HCT116 (cell line): ENCODE results near the gene ACKR4. TPM values are rescaled to one million over a fixed set of nuclear protein-coding genes. Genes with fewer than 3 reads are reported as not detected.
"Not testable (repeated sequence)": the region's sequence is repeated elsewhere in the genome, so short reads cannot be mapped to it uniquely, and the experiment has no call there.

Experiments
- ATAC-seq: fragments of 200-7000 bp; cut with Tn5 transposase; 2 replicates; pipeline ENCODE4 v1.9.1; 2020; ENCODE audit warnings: mild to moderate bottlenecking, moderate library complexity
- BruUV-seq: library from RNA; stranded (reverse); fragments of 400-500 nt; replicated peaks from 2 replicates; lab custom pipeline; 2021; lab: Mats Ljungman, UMichigan
- CTCF ChIA-PET: fragments of 300-600 bp; sonication (Branson Sonifier 250); formaldehyde crosslinking; loops from one replicate; lab custom pipeline; 2021; ENCODE audit warnings: antibody characterized with exemption; lab: Charles Lee
- POLR2A ChIA-PET: fragments of 300-600, 350-600 bp; sonication (Branson Sonifier 250); formaldehyde crosslinking; loops from one replicate; lab custom pipeline; 2021; ENCODE audit warnings: antibody characterized with exemption; lab: Charles Lee
- RAD21 ChIA-PET, 2 experiments: fragments of 300-600 bp; sonication (Branson Sonifier 250); formaldehyde crosslinking; loops; one replicate each; lab custom pipeline; 2023; ENCODE audit warnings: low total read pairs in 2 of 2; ENCODE audit not compliant: uncharacterized antibody in 2 of 2, unreplicated experiment in 2 of 2, low non-redundant PET in 1 of 2; lab: Charles Lee
- DNase-seq: peaks from one replicate; pipeline ENCODE4 v3.0.0-alpha.2; 2010; ENCODE audit warnings: low read depth, low spot score
- H2AFZ ChIP-seq: fragments of 200-600 bp; shearing (Covaris generic), sonication (generic); 2 replicates; pipeline ENCODE4 v1.6.1; 2017; ENCODE audit warnings: low read depth, mixed run types, mixed read lengths, antibody characterized with exemption, low read length; ENCODE audit not compliant: poor library complexity, severe bottlenecking
- H3K27ac ChIP-seq: 2 replicates; pipeline ENCODE4 v1.5.1; 2012; ENCODE audit warnings: low read depth, low read length
- H3K27me3 ChIP-seq: fragments of 200-600 bp; sonication (generic); 2 replicates; pipeline ENCODE4 v1.6.1; 2016; ENCODE audit warnings: mixed run types, low read length, mixed read lengths; ENCODE audit not compliant: insufficient read depth
- H3K36me3 ChIP-seq, 2 experiments: fragments of 200-500 bp in 1 of 2; fragments of 200-600 bp in 1 of 2; sonication (Bioruptor generic) in 1 of 2; sonication (generic) in 1 of 2; 2 replicates each; pipeline versions ENCODE4 v1.5.1 to v1.6.1; 2014 to 2016; ENCODE audit warnings: low read length in 2 of 2, inconsistent platforms in 1 of 2, mixed read lengths in 1 of 2, mixed run types in 1 of 2; ENCODE audit not compliant: insufficient read depth in 2 of 2, control insufficient read depth in 1 of 2
- H3K4me1 ChIP-seq, 2 experiments: fragments of 200-600 bp in 1 of 2; sonication (generic) in 1 of 2; 2 replicates each; pipeline versions ENCODE4 v1.5.1 to v1.6.1; 2012 to 2017; ENCODE audit warnings: low read length in 2 of 2, inconsistent platforms in 1 of 2, mild to moderate bottlenecking in 1 of 2, mixed read lengths in 1 of 2, mixed run types in 1 of 2, moderate library complexity in 1 of 2; ENCODE audit not compliant: insufficient read depth in 2 of 2, control insufficient read depth in 1 of 2
- H3K4me2 ChIP-seq: fragments of 200-600 bp; sonication (generic); 2 replicates; pipeline ENCODE4 v1.6.1; 2017; ENCODE audit warnings: mixed run types, low read length, mixed read lengths
- H3K4me3 ChIP-seq, 2 experiments: fragments of 200-600 bp in 1 of 2; sonication (generic) in 1 of 2; replicated peaks in 1 of 2; 2 replicates each; pipeline ENCODE4 v1.5.1; 2011 to 2016; ENCODE audit warnings: low read length in 2 of 2, control low read depth in 1 of 2, low read depth in 1 of 2, mild to moderate bottlenecking in 1 of 2, mixed read lengths in 1 of 2, mixed run types in 1 of 2
- H3K79me2 ChIP-seq: fragments of 200-600 bp; sonication (generic); 2 replicates; pipeline ENCODE4 v1.6.1; 2017; ENCODE audit warnings: mild to moderate bottlenecking, mixed run types, low read length, moderate library complexity, mixed read lengths; ENCODE audit not compliant: insufficient read depth
- H3K9ac ChIP-seq: fragments of 200-600 bp; sonication (generic); 2 replicates; pipeline ENCODE4 v1.6.1; 2016; ENCODE audit warnings: low read length, mixed read lengths
- H3K9me2 ChIP-seq: fragments of 200-600 bp; sonication (generic), shearing (Covaris generic); 2 replicates; pipeline ENCODE4 v1.6.1; 2017; ENCODE audit warnings: mixed run types, mild to moderate bottlenecking, moderate library complexity; ENCODE audit not compliant: insufficient read depth
- H3K9me3 ChIP-seq, 2 experiments: fragments of 200-500 bp in 1 of 2; fragments of 200-600 bp in 1 of 2; sonication (Bioruptor generic) in 1 of 2; sonication (generic) in 1 of 2; 2 replicates each; pipeline ENCODE4 v1.6.1; 2014 to 2017; ENCODE audit warnings: low read length in 2 of 2, mixed read lengths in 2 of 2, inconsistent platforms in 1 of 2, low read depth in 1 of 2, mild to moderate bottlenecking in 1 of 2, mixed run types in 1 of 2, moderate library complexity in 1 of 2; ENCODE audit not compliant: control insufficient read depth in 1 of 2, insufficient read depth in 1 of 2
- H4K20me1 ChIP-seq: fragments of 200-600 bp; sonication (generic), shearing (Covaris generic); 2 replicates; pipeline ENCODE4 v1.6.1; 2017; ENCODE audit warnings: mixed run types, mild to moderate bottlenecking, moderate library complexity; ENCODE audit not compliant: insufficient read depth
- CBX3 ChIP-seq: IDR thresholded peaks from 2 replicates; pipeline ENCODE4 v1.6.1; 2012; ENCODE audit warnings: low read depth
- EGR1 ChIP-seq: IDR thresholded peaks from 2 replicates; pipeline ENCODE4 v1.6.1; 2012; ENCODE audit warnings: low read depth
- ELF1 ChIP-seq: IDR thresholded peaks from 2 replicates; pipeline ENCODE4 v1.6.1; 2012; ENCODE audit warnings: low read depth, borderline replicate concordance
- EZH2 ChIP-seq: fragments of 200-600 bp; sonication (generic); IDR thresholded peaks from 2 replicates; pipeline ENCODE4 v1.6.1; 2017; ENCODE audit warnings: antibody characterized with exemption, mixed run types
- EZH2phosphoT487 ChIP-seq: fragments of 200-600 bp; IDR thresholded peaks from 2 replicates; pipeline ENCODE4 v1.6.1; 2018; ENCODE audit warnings: antibody characterized with exemption, borderline replicate concordance
- FOSL1 ChIP-seq: IDR thresholded peaks from 2 replicates; pipeline ENCODE4 v1.6.1; 2012; ENCODE audit warnings: low read depth
- JUND ChIP-seq: IDR thresholded peaks from 2 replicates; pipeline ENCODE4 v1.6.1; 2012
- MAX ChIP-seq: IDR thresholded peaks from 2 replicates; pipeline ENCODE4 v1.6.1; 2012
- POLR2A ChIP-seq: IDR thresholded peaks from 2 replicates; pipeline ENCODE4 v1.7.0; 2011; ENCODE audit warnings: borderline replicate concordance; ENCODE audit not compliant: insufficient read depth, insufficient read length; ENCODE audit errors: extremely low read depth
- POLR2AphosphoS5 ChIP-seq: IDR thresholded peaks from 2 replicates; pipeline ENCODE4 v1.6.1; 2011; ENCODE audit warnings: mild to moderate bottlenecking, low read depth, low read length, moderate library complexity
- RAD21 ChIP-seq: IDR thresholded peaks from 2 replicates; pipeline ENCODE4 v1.6.1; 2012; ENCODE audit warnings: low read depth, mild to moderate bottlenecking
- REST ChIP-seq: IDR thresholded peaks from 2 replicates; pipeline ENCODE4 v1.6.1; 2012; ENCODE audit warnings: low read depth
- SIN3A ChIP-seq: IDR thresholded peaks from 2 replicates; pipeline ENCODE4 v1.6.1; 2012; ENCODE audit warnings: low read depth
- SP1 ChIP-seq: IDR thresholded peaks from 2 replicates; pipeline ENCODE4 v1.6.1; 2012; ENCODE audit warnings: low read depth
- SRF ChIP-seq: IDR thresholded peaks from 2 replicates; pipeline ENCODE4 v1.6.1; 2012; ENCODE audit warnings: low read depth
- YY1 ChIP-seq: IDR thresholded peaks from 2 replicates; pipeline ENCODE4 v1.6.1; 2011; ENCODE audit warnings: low read length, low read depth, moderate library complexity, mild to moderate bottlenecking; ENCODE audit not compliant: insufficient replicate concordance; ENCODE audit errors: extremely low read depth
- ZNF274 ChIP-seq: fragments of 200-500 bp; sonication (Bioruptor generic); IDR thresholded peaks from 2 replicates; pipeline ENCODE4 v1.6.1; 2014; ENCODE audit warnings: mild to moderate bottlenecking, low read depth, low read length, inconsistent platforms
- intact Hi-C: fragments of 100-400 bp; cut with micrococcal nuclease; formaldehyde crosslinking; loops from 2 replicates; pipeline ENCODE4 v1.10.0; 2022
- total RNA-seq: library from RNA; stranded (reverse); gene quantifications from one replicate; pipeline ENCODE4 v1.2.1, GENCODE V29; 2021; ENCODE audit not compliant: unreplicated experiment

The ACKR4 gene
- total RNA-seq, 1 experiment from 2014 or later: 0.12 TPM

DNA sequence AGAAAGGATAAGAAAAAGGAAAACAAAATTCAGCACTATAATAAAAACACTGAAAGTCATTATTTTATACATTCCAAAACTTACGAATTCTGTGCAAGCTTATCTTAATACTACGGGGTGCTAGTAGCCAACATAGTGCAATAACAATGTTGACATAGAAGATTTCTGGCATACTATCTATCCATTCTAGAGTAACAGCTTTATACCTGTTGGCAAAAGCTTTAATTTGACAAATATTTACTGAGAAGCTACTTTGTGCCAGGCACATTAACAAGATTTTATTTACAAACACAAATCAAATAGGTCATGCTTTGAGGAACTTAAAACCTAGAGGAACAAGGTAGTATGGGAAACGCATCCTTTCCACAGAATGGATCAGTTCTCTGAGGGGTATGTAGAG is 1.1 kb downstream of the ACKR4 start:
- Histone ChIP-seq H3K9me2 (no peaks in the 10 kb centered on the region), H3K27me3 (no peaks in the 10 kb centered on the region), H3K27ac (no peak overlapping the region), H3K9me3 (no peaks in the 10 kb centered on the region), H3K9ac (no peak overlapping the region), H2AFZ (no peak overlapping the region), H3K4me2 (no peak overlapping the region), H4K20me1 (no peaks in the 10 kb centered on the region), H3K4me1 (no peaks in the 10 kb centered on the region), H3K79me2 (no peaks in the 10 kb centered on the region), H3K36me3 (no peaks in the 10 kb centered on the region), H3K4me3 (no peak overlapping the region)
- DNase-seq: no peak
- TF ChIP-seq RAD21 (no peak), MAX (no peak), POLR2A (no peak), SIN3A (no peak), REST (no peak), EGR1 (no peak), YY1 (no peak), ZNF274 (no peak), SRF (no peak), CBX3 (no peak), EZH2 (no peak), EZH2phosphoT487 (no peak), FOSL1 (no peak), SP1 (no peak), JUND (no peak), POLR2AphosphoS5 (no peak), ELF1 (no peak)
- intact Hi-C loops: no loop called here
- RAD21 ChIA-PET: no interaction called here
- no TSS peak for BruUV-seq
- no peak for ATAC-seq
- CTCF ChIA-PET: no interaction called here
- POLR2A ChIA-PET: no interaction called here

- CTCF ChIA-PET, H3K9me3 ChIP-seq, ATAC-seq, H2AFZ ChIP-seq, DNase-seq, H3K79me2 ChIP-seq, H3K9ac ChIP-seq, H3K9me2 ChIP-seq, H3K4me3 ChIP-seq, H3K36me3 ChIP-seq, H4K20me1 ChIP-seq, RAD21 ChIA-PET, H3K4me2 ChIP-seq, H3K27ac ChIP-seq, H3K27me3 ChIP-seq, BruUV-seq, H3K4me1 ChIP-seq, POLR2A ChIA-PET, intact Hi-C loops: not testable (repeated sequence)
Measured at GRCh38 chr3:132600614-132601013, 3.5 kb downstream of the ACKR4 start.
